HL-60 (cell line): ENCODE data around the gene GAB1.

Experiments
- CTCF ChIP-seq: IDR thresholded peaks from one replicate; pipeline ENCODE4 v1.5.1; 2011; ENCODE audit warnings: low read length, control low read depth, inconsistent platforms; ENCODE audit not compliant: insufficient read depth
- POLR2AphosphoS5 ChIP-seq: IDR thresholded peaks from 2 replicates; pipeline ENCODE4 v1.6.1; 2012; ENCODE audit warnings: low read depth

- TF ChIP-seq CTCF (no peak), POLR2AphosphoS5 (no peak)
Observed at GRCh38 chr4:143473334-143474126, 136.9 kb downstream of the GAB1 start.
